ENCODE data around the gene PEX5L. TPM values are rescaled to one million over a fixed set of nuclear protein-coding genes. Genes with fewer than 3 reads are reported as not detected.

PEX5L gene
- total and polyA plus RNA-seq, 5 donors from 2014 or later, result 0.03 TPM; not detected in 3

DNA sequence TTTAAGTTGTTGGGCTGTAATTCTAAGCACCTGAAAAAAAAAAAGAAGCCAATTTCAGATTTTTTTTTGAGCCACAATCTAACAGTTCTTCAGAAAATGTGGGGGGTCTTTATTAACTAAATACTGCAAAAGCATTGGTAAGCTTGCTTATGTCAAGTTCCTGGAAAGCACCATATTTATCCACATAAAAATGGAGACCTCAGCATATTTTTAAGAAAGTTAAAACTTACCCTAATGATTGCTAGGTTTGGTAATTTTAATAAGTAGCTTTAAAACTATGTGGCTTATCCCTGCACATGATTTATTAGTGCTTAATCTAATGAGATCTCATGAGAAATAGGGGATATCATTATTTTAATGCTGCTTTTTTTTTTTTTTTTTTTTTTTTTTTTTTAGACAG lies 227.1 kb downstream of the PEX5L start:
- Histone ChIP-seq H3K27me3 (ENCODE audit: control insufficient read depth, insufficient read depth, low read length) (no peaks in the 10 kb centered on the region), H3K4me3 (ENCODE audit: low read depth, low read length) (no peak overlapping the region), H3K9me3 (ENCODE audit: control insufficient read depth in 2 of 2, low read length in 2 of 2) (no peaks in the 10 kb centered on the region), H3K36me3 (ENCODE audit: control insufficient read depth, insufficient read depth, low read length) (no peaks in the 10 kb centered on the region), H3K27ac (ENCODE audit: insufficient read depth, low read length, poor library complexity, severe bottlenecking) (no peak overlapping the region), H3K4me1 (ENCODE audit: control insufficient read depth, insufficient read depth, low read length, poor library complexity, severe bottlenecking) (no peaks in the 10 kb centered on the region)
- H3K4me3 Mint-ChIP-seq, result no peak overlapping the region
- no peak overlapping the region for H3K27ac Mint-ChIP-seq
- no peaks in the 10 kb centered on the region for H3K36me3 Mint-ChIP-seq
- DNase-seq (no peak), ATAC-seq (ENCODE audit: low read depth in 2 of 2) (no peak)
- peaks cover 0 to 12% (median 4%) of the 10 kb centered on the region in 4 donors for H3K4me1 Mint-ChIP-seq
- H3K27me3 Mint-ChIP-seq, result peaks cover 6% of the 10 kb centered on the region
- no peaks in the 10 kb centered on the region for H3K9me3 Mint-ChIP-seq

GRCh38 chr3:179807588-179807987 lies 229.1 kb downstream of the PEX5L start:
- DNase-seq (no peak), ATAC-seq (ENCODE audit: low read depth in 2 of 2) (no peak)
- Mint-ChIP-seq H3K9me3 (no peaks in the 10 kb centered on the region), H3K36me3 (no peaks in the 10 kb centered on the region), H3K27ac (no peak overlapping the region), H3K4me1 (peaks cover 0 to 12% (median 6%) of the 10 kb centered on the region in 4 donors), H3K4me3 (no peak overlapping the region), H3K27me3 (peaks cover 6% of the 10 kb centered on the region)
- Histone ChIP-seq H3K4me1 (ENCODE audit: control insufficient read depth, insufficient read depth, low read length, poor library complexity, severe bottlenecking) (no peaks in the 10 kb centered on the region), H3K36me3 (ENCODE audit: control insufficient read depth, insufficient read depth, low read length) (no peaks in the 10 kb centered on the region), H3K4me3 (ENCODE audit: low read depth, low read length) (no peak overlapping the region), H3K27me3 (ENCODE audit: control insufficient read depth, insufficient read depth, low read length) (peaks cover 4% of the 10 kb centered on the region), H3K27ac (ENCODE audit: insufficient read depth, low read length, poor library complexity, severe bottlenecking) (no peak overlapping the region), H3K9me3 (ENCODE audit: control insufficient read depth in 2 of 2, low read length in 2 of 2) (no peaks in the 10 kb centered on the region)

DNA sequence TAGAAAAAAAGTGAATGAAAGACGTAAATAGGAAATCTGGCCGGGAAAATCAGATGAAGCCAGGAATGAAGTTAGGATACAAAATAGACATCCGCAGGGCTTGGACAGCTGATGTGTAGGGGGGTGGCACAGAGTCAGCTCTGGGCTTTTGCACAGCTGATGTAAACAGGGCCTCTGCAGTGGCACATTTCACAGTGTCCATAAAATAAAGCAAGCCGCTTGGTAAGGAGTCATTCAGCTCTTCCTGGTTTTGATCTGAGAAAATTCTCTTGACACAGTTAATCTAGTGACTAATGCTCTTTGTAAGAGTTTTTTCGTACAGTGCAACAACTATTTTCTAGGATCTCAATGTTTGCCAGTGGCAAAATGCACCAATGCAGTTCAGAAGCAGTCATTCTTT lies 230.6 kb downstream of the PEX5L start:
- Mint-ChIP-seq H3K4me1 (peaks cover 0 to 5% (median 2%) of the 10 kb centered on the region in 4 donors), H3K4me3 (no peak overlapping the region), H3K36me3 (no peaks in the 10 kb centered on the region), H3K27ac (no peak overlapping the region), H3K27me3 (peaks cover 12% of the 10 kb centered on the region), H3K9me3 (no peaks in the 10 kb centered on the region)
- Histone ChIP-seq H3K27ac (ENCODE audit: insufficient read depth, low read length, poor library complexity, severe bottlenecking) (no peak overlapping the region), H3K27me3 (ENCODE audit: control insufficient read depth, insufficient read depth, low read length) (peaks cover 4% of the 10 kb centered on the region), H3K4me1 (ENCODE audit: control insufficient read depth, insufficient read depth, low read length, poor library complexity, severe bottlenecking) (no peaks in the 10 kb centered on the region), H3K4me3 (ENCODE audit: low read depth, low read length) (no peak overlapping the region), H3K9me3 (ENCODE audit: control insufficient read depth in 2 of 2, low read length in 2 of 2) (no peaks in the 10 kb centered on the region), H3K36me3 (ENCODE audit: control insufficient read depth, insufficient read depth, low read length) (no peaks in the 10 kb centered on the region)
- DNase-seq (no peak), ATAC-seq (ENCODE audit: low read depth in 2 of 2) (no peak)

DNA sequence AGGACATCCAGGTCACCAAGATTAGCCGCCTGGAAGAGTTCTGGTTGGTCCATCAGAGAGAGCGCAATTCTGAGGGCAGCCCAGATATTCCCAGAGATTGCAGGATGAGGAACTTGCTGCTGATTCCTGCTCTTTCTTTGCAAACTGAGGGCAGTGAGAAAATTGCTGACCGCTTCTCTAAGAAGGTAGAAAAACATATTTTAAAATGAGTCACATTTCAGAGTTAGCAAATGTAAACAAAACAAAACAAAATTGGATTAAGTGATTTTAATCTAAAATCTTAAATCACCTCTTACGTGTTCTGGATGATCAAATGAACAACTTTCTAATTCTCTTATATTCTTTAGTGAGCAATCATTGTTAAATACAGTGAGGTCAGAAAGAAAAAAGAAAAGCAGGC lies 234.9 kb downstream of the PEX5L start:
- Mint-ChIP-seq H3K27me3 (peaks cover 21% of the 10 kb centered on the region), H3K4me1 (peaks cover 0 to 5% (median 0%) of the 10 kb centered on the region in 4 donors), H3K27ac (no peak overlapping the region), H3K36me3 (no peaks in the 10 kb centered on the region), H3K9me3 (no peaks in the 10 kb centered on the region), H3K4me3 (no peak overlapping the region)
- Histone ChIP-seq H3K27ac (ENCODE audit: insufficient read depth, low read length, poor library complexity, severe bottlenecking) (no peak overlapping the region), H3K4me1 (ENCODE audit: control insufficient read depth, insufficient read depth, low read length, poor library complexity, severe bottlenecking) (no peaks in the 10 kb centered on the region), H3K4me3 (ENCODE audit: low read depth, low read length) (no peak overlapping the region), H3K36me3 (ENCODE audit: control insufficient read depth, insufficient read depth, low read length) (no peaks in the 10 kb centered on the region), H3K9me3 (ENCODE audit: control insufficient read depth in 2 of 2, low read length in 2 of 2) (no peaks in the 10 kb centered on the region), H3K27me3 (ENCODE audit: control insufficient read depth, insufficient read depth, low read length) (peaks cover 4% of the 10 kb centered on the region)
- no peak for ATAC-seq (ENCODE audit: low read depth in 2 of 2)
- no peak for DNase-seq

- Mint-ChIP-seq H3K9me3 (no peaks in the 10 kb centered on the region), H3K4me3 (no peak overlapping the region), H3K4me1 (peaks cover 0 to 5% (median 0%) of the 10 kb centered on the region in 4 donors), H3K36me3 (no peaks in the 10 kb centered on the region), H3K27ac (no peak overlapping the region), H3K27me3 (peaks cover 21% of the 10 kb centered on the region)
- DNase-seq (no peak), ATAC-seq (ENCODE audit: low read depth in 2 of 2) (no peak)
- no peaks in the 10 kb centered on the region for H3K9me3 ChIP-seq (ENCODE audit: control insufficient read depth in 2 of 2, low read length in 2 of 2)
- no peak overlapping the region for H3K4me3 ChIP-seq (ENCODE audit: low read depth, low read length)
- no peak overlapping the region for H3K27ac ChIP-seq (ENCODE audit: insufficient read depth, low read length, poor library complexity, severe bottlenecking)
- H3K4me1 ChIP-seq (ENCODE audit: control insufficient read depth, insufficient read depth, low read length, poor library complexity, severe bottlenecking), result no peaks in the 10 kb centered on the region
- peaks cover 4% of the 10 kb centered on the region for H3K27me3 ChIP-seq (ENCODE audit: control insufficient read depth, insufficient read depth, low read length)
- H3K36me3 ChIP-seq (ENCODE audit: control insufficient read depth, insufficient read depth, low read length), result no peaks in the 10 kb centered on the region
Observed at GRCh38 chr3:179801263-179801662, 235.5 kb downstream of the PEX5L start.

DNA sequence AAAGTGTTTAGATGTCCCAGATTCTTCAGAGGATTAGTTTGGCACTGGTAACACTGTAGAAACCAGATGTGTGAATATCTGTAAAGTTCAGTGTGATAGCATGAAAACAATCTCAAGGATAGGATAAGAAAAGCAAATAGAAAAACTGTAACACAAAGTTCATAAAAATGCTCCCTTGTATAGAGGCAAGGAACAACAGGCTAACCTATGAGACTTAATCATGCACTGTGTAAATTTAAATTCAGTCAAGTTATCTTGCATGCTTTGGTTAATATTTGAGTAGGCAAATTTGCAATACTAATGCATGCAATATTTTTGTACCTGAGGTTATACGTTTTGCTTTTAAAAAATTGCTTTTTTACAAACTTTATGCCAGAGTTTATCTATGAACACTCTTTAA lies 239.5 kb downstream of the PEX5L start:
- no peaks in the 10 kb centered on the region for H3K9me3 ChIP-seq (ENCODE audit: control insufficient read depth in 2 of 2, low read length in 2 of 2)
- H3K27me3 Mint-ChIP-seq, result peaks cover 21% of the 10 kb centered on the region
- H3K4me1 ChIP-seq (ENCODE audit: control insufficient read depth, insufficient read depth, low read length, poor library complexity, severe bottlenecking), result no peaks in the 10 kb centered on the region
- H3K4me1 Mint-ChIP-seq, result no peaks in the 10 kb centered on the region
- H3K9me3 Mint-ChIP-seq, result no peaks in the 10 kb centered on the region
- no peaks in the 10 kb centered on the region for H3K36me3 Mint-ChIP-seq
- H3K36me3 ChIP-seq (ENCODE audit: control insufficient read depth, insufficient read depth, low read length), result no peaks in the 10 kb centered on the region
- DNase-seq, result no peak
- H3K4me3 ChIP-seq (ENCODE audit: low read depth, low read length), result no peak overlapping the region
- no peak overlapping the region for H3K4me3 Mint-ChIP-seq
- no peak for ATAC-seq (ENCODE audit: low read depth in 2 of 2)
- no peaks in the 10 kb centered on the region for H3K27me3 ChIP-seq (ENCODE audit: control insufficient read depth, insufficient read depth, low read length)
- no peak overlapping the region for H3K27ac Mint-ChIP-seq
- no peak overlapping the region for H3K27ac ChIP-seq (ENCODE audit: insufficient read depth, low read length, poor library complexity, severe bottlenecking)

DNA sequence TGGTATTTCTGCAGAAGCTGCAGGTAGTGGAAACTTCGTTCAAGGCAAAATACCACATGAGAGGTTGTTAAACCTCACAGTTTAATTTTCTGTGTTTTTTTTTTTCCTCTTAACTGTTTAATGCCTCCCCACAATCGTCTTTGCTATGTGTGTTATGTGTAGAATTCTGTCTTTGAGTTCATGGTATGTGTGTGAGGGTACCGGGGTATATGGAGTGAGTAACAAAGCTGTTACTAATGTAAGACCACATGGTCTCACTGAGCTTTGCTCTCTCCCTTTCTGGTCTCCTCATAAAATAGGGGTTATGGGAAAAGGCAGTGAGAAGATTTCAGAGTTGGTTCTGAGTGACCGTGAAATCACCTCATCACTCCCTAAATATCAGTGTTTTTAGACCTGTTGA lies 240.3 kb downstream of the PEX5L start:
- Histone ChIP-seq H3K27me3 (ENCODE audit: control insufficient read depth, insufficient read depth, low read length) (no peaks in the 10 kb centered on the region), H3K4me3 (ENCODE audit: low read depth, low read length) (no peak overlapping the region), H3K9me3 (ENCODE audit: control insufficient read depth in 2 of 2, low read length in 2 of 2) (no peaks in the 10 kb centered on the region), H3K4me1 (ENCODE audit: control insufficient read depth, insufficient read depth, low read length, poor library complexity, severe bottlenecking) (no peaks in the 10 kb centered on the region), H3K27ac (ENCODE audit: insufficient read depth, low read length, poor library complexity, severe bottlenecking) (no peak overlapping the region), H3K36me3 (ENCODE audit: control insufficient read depth, insufficient read depth, low read length) (no peaks in the 10 kb centered on the region)
- Mint-ChIP-seq H3K9me3 (no peaks in the 10 kb centered on the region), H3K27ac (no peak overlapping the region), H3K36me3 (no peaks in the 10 kb centered on the region), H3K4me1 (no peaks in the 10 kb centered on the region), H3K27me3 (peaks cover 18% of the 10 kb centered on the region), H3K4me3 (no peak overlapping the region)
- no peak for DNase-seq
- no peak for ATAC-seq (ENCODE audit: low read depth in 2 of 2)

GRCh38 chr3:179794355-179794754 lies 242.4 kb downstream of the PEX5L start:
- no peak overlapping the region for H3K4me3 ChIP-seq (ENCODE audit: low read depth, low read length)
- no peaks in the 10 kb centered on the region for H3K4me1 ChIP-seq (ENCODE audit: control insufficient read depth, insufficient read depth, low read length, poor library complexity, severe bottlenecking)
- no peak for ATAC-seq (ENCODE audit: low read depth in 2 of 2)
- DNase-seq, result no peak
- Mint-ChIP-seq H3K27ac (no peak overlapping the region), H3K4me3 (no peak overlapping the region), H3K36me3 (no peaks in the 10 kb centered on the region), H3K4me1 (no peaks in the 10 kb centered on the region), H3K9me3 (peaks cover 0 to 2% (median 0%) of the 10 kb centered on the region in 7 donors), H3K27me3 (peaks cover 5% of the 10 kb centered on the region)
- no peaks in the 10 kb centered on the region for H3K9me3 ChIP-seq (ENCODE audit: control insufficient read depth in 2 of 2, low read length in 2 of 2)
- no peaks in the 10 kb centered on the region for H3K27me3 ChIP-seq (ENCODE audit: control insufficient read depth, insufficient read depth, low read length)
- H3K27ac ChIP-seq (ENCODE audit: insufficient read depth, low read length, poor library complexity, severe bottlenecking), result no peak overlapping the region
- no peaks in the 10 kb centered on the region for H3K36me3 ChIP-seq (ENCODE audit: control insufficient read depth, insufficient read depth, low read length)
